HG03442 (cell line): Measurements from ENCODE around the gene PFN3.
"Not testable (repeated sequence)": the region's sequence is repeated elsewhere in the genome, so short reads cannot be mapped to it uniquely, and the experiment has no call there.

Source experiments
- ATAC-seq: cut with Tn5 transposase; IDR thresholded peaks from one replicate; pipeline ENCODE4 v1.9.1; 2021; ENCODE audit warnings: mild to moderate bottlenecking, moderate library complexity; ENCODE audit not compliant: unreplicated experiment

Gene PFN3

DNA sequence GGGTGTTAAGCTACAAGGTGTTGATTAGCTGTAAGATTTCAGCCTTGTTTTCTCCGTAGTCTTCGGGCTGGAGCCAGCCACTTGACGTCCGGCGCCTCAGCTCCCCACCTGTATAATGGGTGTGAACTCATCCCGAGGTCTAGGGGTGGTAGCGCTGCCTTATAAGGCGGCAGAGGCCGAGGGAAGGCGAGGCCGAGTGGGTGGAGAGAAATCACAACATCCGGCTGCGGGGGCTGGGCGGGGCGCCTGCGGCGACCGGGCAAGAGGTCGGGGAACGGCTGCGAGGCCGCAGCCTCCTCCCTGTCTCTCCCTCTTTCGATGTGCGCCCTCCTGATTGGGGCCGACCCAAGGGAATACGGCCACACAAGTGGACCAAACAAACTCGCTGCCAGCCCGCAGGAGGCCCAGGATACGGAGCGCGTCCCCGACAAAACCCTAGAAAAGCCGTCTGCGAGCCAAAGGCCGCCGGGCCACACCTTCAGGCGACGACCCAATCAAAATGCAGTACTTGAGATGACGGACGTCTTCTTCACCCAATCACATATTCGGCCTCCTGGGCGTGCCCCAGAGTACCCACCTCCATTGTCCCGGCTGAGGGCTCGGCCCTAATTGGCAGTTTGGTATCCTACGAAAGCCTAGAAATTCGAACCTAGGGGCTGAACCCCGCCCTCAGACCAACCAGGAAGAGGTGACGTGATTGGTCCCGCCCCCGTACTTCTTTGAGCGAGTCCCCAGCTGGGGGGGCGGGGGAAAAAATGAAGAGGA lies 25.5 kb upstream of the PFN3 start:
- ATAC-seq: peak; percentile 78

DNA sequence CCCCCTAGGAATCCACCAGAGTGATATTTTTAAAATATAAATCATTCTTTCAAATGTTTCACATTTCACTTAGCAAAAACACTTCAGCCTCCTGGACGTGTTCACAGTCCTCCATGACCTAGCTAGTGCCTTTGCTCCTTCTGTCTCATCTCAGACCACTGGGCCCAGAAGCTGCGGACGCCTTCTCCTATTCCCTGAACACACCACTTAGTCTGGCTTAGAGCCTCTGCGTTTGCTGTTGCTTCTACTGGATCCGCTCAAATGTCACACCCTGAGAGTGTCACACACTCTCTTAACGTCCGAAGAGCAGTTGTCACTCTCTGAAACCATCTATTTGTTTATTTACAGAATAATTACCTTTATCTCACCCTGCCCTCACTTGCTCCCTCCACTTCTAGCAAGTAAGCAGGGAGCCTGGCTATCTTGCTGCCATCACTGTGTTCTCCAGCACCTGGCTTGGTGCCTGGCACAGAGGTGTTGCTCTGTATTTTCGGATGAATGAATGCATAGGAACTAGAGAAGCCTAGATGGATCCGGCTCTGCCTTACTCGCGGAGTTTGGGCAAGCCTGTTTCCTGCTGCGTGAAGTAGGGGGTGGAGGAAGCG lies 24.8 kb upstream of the PFN3 start:
- ATAC-seq: no peak

DNA sequence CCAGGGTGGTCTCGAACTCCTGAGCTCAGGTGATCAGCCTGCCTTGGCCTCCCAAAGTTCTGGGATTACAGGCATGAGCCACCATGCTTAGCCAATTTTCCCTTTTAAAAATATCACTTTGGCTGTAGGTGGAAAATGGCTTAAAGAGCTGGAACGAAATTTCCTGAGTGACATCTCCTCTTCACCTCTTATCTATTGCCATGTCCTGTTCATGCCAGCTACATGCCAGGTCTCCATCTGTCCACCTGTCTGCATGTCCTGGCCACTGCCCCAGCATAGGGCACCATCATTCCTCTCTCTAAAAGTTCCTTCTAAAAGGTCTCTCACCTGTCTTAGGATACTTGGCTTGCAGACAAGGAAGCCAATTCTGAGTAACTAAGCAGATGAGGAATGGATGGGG lies 23.2 kb upstream of the PFN3 start:
- ATAC-seq: no peak

DNA sequence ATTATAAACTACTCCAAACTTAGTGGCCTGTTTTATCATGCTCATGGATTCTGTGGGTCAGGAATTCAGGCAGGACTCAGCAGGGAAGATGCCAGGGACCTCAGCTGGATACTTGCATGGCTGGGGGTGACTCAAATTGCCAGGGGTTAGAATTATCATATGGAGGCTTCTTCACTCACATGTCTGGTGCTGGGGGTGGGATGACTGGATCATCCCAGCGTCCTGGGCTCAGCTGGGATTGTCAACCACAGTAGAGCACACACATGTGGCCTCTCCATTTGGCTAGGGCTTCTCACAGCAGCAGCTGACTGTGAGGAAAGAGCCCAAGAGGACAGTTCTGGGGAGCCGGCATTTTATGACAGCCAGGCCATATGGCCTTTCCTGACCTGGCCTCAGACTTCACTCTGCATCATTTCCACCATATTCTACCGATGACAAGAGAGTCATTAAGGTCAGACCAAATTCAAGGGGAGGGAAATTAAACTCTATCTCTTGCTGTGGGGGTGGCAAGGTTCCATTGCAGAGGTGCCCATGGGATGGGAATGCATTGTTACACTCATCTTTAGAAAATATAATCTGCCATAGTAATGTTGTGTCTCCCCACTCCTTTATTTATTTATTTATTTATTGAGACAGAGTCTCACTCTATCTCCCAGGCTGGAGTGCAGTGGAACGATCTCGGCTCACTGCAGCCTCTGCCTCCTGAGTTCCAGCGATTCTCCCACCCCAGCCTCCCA lies 20.8 kb upstream of the PFN3 start:
- no peak for ATAC-seq

DNA sequence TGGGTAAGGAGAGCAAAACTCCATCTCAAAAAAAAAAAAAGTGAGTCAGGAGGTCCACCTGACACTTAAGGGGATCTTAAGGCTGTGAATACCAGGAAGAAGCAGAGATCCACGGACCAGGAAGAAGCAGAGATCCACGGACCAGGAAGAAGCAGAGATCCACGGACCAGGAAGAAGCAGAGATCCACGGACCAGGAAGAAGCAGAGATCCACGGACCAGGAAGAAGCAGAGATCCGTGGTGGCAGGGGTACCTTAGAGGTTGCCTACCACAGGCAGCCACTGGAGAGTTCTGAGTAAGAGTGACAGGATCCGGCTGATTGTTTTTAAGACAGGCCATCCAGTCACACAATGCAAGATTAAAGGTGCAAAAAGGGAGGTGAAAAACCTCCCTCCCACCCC lies 20.0 kb upstream of the PFN3 start:
- not testable (repeated sequence) for ATAC-seq

DNA sequence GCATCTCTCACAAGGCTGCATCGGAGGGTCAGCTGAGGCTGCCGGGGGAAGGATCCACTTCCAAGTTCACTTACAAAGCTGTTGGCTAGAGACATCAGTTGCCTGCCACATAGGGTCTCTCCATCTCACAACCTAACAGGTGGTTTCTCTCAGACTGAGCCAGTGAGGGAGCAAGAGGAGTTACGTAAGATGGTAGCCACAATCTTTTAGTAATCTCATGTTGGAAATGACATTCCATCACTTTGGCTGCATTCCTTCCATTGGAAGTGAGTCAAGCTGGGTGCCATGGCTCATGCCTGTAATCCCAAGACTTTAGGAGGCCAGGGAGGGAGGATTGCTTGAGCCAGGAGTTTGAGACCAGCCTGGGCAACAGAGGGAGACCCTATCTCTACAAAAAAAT lies 18.6 kb upstream of the PFN3 start:
- ATAC-seq: no peak

DNA sequence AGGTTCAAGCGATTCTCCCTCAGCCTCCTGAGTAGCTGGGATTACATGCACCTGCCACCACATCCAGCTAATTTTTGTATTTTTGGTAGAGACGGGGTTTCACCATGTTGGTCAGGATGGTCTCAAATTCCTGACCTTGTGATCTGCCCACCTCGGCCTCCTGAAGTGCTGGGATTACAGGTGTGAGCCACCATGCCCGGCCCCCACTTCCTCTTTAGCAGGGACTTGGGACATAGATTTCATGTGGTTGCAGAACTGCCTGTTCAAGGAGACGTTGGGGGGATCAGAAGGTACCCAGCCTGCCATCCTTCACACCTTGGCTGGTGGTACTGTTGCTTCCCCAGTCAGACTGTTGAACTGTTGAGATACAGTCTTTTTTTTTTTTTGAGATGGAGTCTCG lies 16.6 kb upstream of the PFN3 start:
- not testable (repeated sequence) for ATAC-seq

DNA sequence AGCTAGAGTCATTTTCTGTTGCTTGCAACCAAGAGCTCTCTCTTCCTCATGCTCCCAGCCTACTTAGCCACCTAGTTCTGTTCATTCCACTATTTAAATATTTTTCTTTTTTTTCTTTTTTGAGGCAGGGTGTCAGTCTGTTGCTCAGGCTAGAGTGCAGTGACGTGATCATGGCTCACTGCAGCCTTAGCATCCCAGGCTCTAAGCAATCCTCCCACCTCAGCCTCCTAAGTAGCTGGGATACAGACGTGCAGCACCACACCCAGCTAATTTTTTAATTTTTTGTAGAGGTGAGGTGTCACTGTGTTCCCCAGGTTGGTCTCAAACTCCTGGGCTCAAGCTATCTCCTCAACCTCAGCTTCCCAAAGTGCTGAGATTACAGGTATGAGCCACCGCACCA lies 14.0 kb upstream of the PFN3 start:
- no peak for ATAC-seq

GRCh38 chr5:177412603-177413233 lies 12.3 kb upstream of the PFN3 start:
- ATAC-seq: peak; percentile 63

GRCh38 chr5:177410575-177410974 lies 10.1 kb upstream of the PFN3 start:
- no peak for ATAC-seq

DNA sequence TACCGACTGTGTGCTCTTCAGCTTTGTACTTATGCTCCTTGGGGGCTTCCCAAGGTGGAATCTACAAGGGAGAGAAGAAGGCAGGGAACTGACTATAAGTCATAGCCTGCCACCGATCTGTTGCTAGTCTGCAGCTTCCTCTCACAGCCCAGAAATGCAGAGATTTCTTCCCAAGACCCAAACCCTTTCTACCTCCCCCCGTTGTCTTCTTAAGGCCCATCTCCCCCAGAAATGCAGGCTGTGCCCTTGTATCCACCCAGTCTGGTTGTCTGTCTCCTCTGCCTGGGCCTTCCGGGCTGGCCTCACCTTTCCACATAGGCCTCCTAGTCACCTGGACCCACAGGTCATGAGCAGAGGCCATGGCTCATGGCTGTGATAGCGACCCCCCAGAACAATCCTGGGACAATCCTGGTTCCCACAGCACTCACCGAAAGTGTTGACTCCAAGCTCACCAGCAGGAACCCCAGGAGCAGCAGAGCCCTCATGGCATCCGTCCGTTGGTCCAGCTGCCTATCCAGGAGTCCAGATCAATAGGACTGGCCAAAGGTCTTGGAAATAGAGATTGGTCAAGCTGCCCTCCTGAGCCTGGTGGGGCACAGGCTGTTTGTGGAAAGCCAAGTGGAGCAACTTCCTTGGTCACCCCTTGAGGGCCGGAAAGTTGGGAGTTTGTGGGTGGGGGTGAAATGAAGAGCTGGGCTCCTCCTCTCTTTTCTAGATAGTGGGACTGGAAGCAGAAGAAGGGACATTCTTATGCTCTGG lies 8.8 kb upstream of the PFN3 start, which contains the start of gene F12:
TSS of gene F12 (minus strand) at position 522 of the 759 bp plus-strand sequence. CDS start at position 485, 37 bp downstream.
- no peak for ATAC-seq

DNA sequence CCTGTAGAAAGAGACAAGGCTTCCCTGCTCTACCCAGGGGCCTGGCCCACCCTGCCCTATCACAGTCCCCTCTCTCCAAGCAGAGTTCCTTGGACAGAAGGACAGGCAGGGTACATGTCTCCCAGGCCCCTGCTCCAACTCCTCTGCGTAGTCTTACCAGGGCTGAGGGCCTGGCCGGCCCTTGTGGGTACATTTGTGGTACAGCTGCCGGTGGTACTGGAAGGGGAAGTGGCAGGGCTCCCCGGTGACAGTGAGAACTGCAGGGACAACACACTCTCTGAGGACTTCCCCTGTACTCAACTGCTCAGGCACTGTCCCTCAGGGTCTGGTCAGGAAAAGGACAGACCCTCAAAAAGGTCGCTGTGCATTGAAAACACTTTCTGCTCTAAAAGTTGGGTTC lies 5.3 kb upstream of the PFN3 start:
- ATAC-seq: no peak

DNA sequence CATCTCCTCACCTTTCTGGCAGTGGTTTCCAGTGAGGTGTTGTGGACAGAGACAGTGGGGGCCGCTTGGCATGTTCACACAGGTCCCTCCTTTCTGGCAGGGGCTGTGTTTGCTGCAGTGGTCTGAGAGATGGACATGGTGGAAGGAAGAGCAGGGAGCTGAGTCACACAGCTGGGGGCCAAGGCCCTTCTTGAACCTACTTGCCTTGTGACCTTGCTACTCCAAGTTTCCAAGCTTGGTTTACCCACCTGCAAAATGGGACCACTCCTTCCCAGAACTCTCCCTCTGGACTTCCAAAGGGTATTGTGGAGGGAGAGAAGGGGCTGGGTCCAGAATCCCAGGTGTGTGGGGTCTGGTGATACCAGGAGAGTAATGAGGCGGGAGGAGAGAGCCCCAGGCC lies 4.9 kb upstream of the PFN3 start:
- no peak for ATAC-seq

DNA sequence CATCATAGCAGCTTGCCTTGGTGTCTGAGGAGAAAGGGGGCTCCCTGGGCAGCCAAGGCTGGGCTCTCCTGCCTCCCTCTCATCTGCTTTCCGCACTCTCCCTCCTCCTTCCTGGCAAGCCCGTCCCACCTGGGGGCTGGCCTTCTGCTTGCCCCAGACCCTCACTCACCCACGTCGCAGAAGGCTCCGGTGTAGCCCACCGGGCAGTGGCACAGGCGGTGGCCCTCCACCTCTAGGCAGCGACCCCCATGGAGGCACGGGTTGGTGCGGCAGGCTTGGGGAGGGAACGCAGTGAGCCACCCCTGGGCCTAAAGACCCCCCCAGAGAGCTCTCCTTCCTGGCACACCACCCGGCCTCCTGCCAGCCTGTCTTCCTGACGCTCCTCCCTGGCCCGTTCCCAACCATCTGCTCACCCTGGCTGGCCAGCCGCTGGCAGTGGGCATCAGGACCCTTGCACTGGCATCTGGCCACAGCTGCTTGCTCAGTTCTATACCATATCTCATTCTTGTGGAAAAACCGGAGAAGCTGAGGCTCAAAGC lies 4.2 kb upstream of the PFN3 start:
- no peak for ATAC-seq

DNA sequence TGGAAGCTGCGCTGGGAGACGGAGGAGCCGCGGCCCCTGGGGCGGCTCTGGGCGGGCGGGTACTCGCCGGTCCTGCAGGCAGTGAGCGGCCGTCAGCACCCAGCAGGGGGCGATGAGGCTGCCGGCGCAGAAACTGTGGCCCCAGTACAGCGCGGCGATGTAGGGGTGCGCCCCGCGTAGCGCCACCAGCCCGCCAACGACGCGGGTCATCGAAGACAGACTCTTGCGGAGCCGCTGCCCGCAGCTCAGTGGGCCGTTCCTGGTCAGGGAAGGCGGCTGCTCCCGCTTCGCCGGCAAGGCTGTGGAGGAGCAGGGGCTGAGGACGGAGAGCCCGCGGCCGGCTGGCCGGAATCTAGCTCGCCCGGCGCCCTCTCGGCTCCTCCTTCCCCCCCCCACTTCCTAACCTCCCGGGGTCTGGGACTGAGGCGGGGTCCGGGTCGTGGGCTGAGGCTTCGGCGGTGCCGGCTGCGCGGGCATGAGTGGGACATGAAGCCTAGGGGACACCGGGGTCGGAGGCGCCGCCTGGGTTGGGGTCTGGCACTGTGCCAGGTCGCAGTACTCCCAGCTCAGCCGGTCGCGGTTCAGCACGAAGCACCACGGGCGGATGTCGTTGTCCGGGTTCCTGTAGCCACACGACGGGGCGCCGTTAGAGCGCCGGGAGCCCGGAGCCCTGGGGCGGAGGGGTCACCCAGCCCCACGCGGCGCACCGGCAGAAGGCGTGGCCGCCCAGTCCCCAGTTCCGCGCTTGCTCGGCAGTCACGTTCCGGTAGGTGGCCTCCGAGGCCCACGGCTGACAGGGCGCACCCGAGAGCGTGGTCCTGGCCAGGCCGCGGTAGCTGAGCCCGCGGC lies 3.6 kb upstream of the PFN3 start:
- peak; percentile 64 for ATAC-seq

DNA sequence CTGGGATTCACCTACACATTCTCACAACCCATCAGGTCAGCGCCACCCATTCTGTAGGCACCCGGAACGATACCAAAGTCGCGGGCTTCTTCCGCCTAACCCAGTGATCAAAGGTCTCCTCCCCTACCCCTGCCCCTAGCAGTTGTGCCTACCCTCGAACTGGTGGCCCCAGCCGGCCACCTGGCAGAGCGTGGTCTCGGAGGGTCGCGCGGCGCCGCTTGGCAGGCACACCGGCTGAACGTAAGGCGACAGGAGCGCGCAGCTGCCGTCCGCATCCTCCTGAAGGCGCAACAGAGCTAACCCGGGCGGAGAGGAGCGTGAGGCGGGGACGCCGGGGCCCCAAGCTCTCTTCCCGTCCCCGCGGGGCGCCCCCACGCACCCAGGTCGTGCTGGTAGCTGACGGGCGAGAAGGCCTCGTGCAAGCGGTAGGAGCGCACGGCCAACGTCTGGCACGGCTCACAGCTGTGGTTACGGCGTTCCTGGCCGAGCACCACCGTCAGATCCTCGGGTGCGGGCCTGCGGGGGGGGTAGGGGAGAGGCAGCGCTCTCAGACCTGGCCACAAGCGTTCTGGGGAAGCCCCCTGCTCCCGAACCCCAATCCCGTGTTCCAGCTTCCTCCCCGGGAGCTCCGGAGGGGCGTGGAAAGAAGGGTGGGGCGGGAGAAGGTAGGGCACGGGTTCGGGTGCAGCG lies 2.8 kb upstream of the PFN3 start:
- ATAC-seq: peak; percentile 13

DNA sequence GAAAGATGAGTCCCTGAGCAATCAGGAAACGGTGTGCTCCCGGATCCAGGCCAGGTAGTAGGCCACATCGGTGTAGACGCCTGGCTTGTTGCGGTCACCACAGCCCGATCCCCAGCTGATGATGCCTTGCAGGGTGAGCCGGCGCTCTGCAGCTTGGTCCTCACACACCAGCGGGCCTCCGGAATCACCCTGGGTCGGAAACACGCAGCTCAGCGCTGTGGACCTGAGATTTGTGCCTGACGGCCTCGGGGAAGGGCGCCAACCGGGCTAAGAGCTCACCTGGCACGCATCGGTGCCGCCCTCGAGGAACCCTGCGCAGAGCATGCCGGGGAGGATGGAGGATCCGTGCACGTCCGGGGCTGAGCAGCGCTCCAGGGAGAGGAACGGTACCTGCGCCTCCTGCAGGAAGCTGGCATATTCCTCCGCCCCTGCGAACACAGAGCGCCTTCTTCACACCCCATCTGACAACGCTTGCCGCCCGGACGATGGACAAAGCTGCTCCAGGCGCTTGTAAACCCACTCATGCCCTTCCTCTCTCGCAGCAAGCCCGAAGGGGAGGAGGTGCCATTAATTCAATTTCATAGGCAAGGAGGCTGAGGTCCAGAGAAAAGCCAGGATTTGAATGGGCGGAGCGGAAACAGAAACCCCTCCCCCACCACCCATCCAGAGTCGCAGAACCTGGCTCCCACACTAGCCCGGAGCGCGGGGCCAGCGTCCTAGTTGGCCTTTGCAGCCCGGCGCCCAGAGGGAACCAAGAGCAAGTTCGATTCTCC lies 2.0 kb upstream of the PFN3 start:
- no peak for ATAC-seq

DNA sequence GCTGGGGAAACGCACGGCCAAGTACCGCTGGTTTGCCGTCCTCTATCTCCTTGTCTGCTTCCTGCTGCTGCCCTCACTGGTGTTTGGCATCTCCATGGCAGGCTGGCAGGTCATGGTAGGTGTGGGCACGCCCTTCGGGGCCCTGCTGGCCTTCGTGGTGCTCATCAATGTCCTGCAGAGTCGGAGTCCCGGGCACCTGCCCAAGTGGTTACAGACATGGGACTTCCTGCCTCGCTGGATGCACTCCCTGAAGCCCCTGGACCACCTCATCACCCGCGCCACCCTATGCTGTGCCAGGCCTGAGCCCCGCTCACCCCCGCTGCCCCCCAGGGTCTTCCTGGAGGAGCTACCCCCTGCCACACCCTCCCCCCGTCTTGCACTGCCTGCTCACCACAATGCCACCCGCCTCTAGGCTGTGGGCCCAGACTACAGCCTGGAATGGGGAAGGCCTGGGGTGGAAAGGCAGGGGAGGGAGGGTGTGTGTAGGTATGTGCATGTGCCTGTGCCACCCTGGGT lies 2.5 kb downstream of the PFN3 start:
- no peak for ATAC-seq
